ENCODE measurements around the gene SNRPA1. TPM values are rescaled to one million over a fixed set of nuclear protein-coding genes. Genes with fewer than 3 reads are reported as not detected.

SNRPA1 gene
- total and polyA plus RNA-seq, 12 donors = 23.8 to 51.4 (median 29.9) TPM

- DNase-seq (peak in 1 of 2 donors; percentile 37), ATAC-seq (peak in 7 of 8 donors; percentile 34 to 70 (median 52))
- Histone ChIP-seq H3K4me3 (peak overlapping the region in 1 of 10 donors; percentile 33), H3K36me3 (peaks cover 0 to 85% (median 0%) of the 10 kb centered on the region in 9 donors), H3K27me3 (peaks cover 0 to 4% (median 0%) of the 10 kb centered on the region in 7 donors), H3K9me3 (no peaks in the 10 kb centered on the region), H3K4me1 (peaks cover 0 to 11% (median 0%) of the 10 kb centered on the region in 9 donors), H3K27ac (peak overlapping the region in 1 of 10 donors; percentile 53)
- peak in 3 of 9 donors; percentile 8 to 46 (median 29) for TF ChIP-seq CTCF (IDR thresholded peaks at IDR 0.05)
- intact Hi-C loops (cut with DNase I) = no loop called here
- WGBS, 2 donors = 51 to 53% methylated on average over 21 of the region's 21 CpGs
Observed at GRCh38 chr15:101320501-101321052, 25.5 kb upstream of the SNRPA1 start.

GRCh38 chr15:101318839-101319238, 23.8 kb upstream of the SNRPA1 start:
- WGBS, 2 donors = 59 to 60% methylated on average over 7 of the region's 7 CpGs
- intact Hi-C loops (cut with DNase I) = no loop called here
- Histone ChIP-seq H3K4me3 (no peak overlapping the region), H3K27ac (no peak overlapping the region), H3K4me1 (peaks cover 0 to 11% (median 0%) of the 10 kb centered on the region in 9 donors), H3K27me3 (peaks cover 0 to 4% (median 0%) of the 10 kb centered on the region in 7 donors), H3K9me3 (no peaks in the 10 kb centered on the region), H3K36me3 (peaks cover 0 to 73% (median 0%) of the 10 kb centered on the region in 9 donors)
- no peak for TF ChIP-seq CTCF (IDR thresholded peaks at IDR 0.05)
- ATAC-seq (no peak), DNase-seq (no peak)

- Histone ChIP-seq H3K4me3 (no peak overlapping the region), H3K27me3 (peaks cover 0 to 4% (median 0%) of the 10 kb centered on the region in 7 donors), H3K4me1 (peaks cover 0 to 11% (median 0%) of the 10 kb centered on the region in 9 donors), H3K27ac (no peak overlapping the region), H3K9me3 (no peaks in the 10 kb centered on the region), H3K36me3 (peaks cover 0 to 76% (median 0%) of the 10 kb centered on the region in 9 donors)
- no peak for ATAC-seq
- 89 to 91% methylated on average over 20 of the region's 20 CpGs for WGBS, 2 donors
- no peak for DNase-seq
- intact Hi-C loops (cut with DNase I) = no loop called here
- TF ChIP-seq CTCF (IDR thresholded peaks at IDR 0.05) = no peak
Observed at GRCh38 chr15:101318147-101318819, 23.2 kb upstream of the SNRPA1 start.

- Histone ChIP-seq H3K27me3 (peaks cover 0 to 4% (median 0%) of the 10 kb centered on the region in 7 donors), H3K4me1 (peaks cover 0 to 11% (median 0%) of the 10 kb centered on the region in 9 donors), H3K9me3 (no peaks in the 10 kb centered on the region), H3K4me3 (no peak overlapping the region), H3K27ac (no peak overlapping the region), H3K36me3 (peaks cover 0 to 76% (median 0%) of the 10 kb centered on the region in 9 donors)
- intact Hi-C loops (cut with DNase I) = no loop called here
- DNase-seq (no peak), ATAC-seq (no peak)
- WGBS, 2 donors = 89% methylated on average over 6 of the region's 6 CpGs
- TF ChIP-seq CTCF (IDR thresholded peaks at IDR 0.05) = no peak
Observed at GRCh38 chr15:101317336-101317872, 22.4 kb upstream of the SNRPA1 start.
